Esophagus mucosa (tissue), 1 donor: ENCODE data around the gene CCR5AS. TPM values are rescaled to one million over a fixed set of nuclear protein-coding genes. Genes with fewer than 3 reads are reported as not detected.

Experiments
- total RNA-seq: library from RNA; stranded (reverse); gene quantifications from one replicate; pipeline ENCODE4 v1.2.4, GENCODE V29; 2023
- donor health status: DM: yes; HTN: yes; CAD: no.

CCR5AS gene

Other genes with a start within 250 kb of the CCR5AS start
- gene CCR1, start 198.8 kb downstream of the CCR5AS start, total RNA-seq, result 0.52 TPM
- not detected for gene CCR3, start 164.6 kb downstream of the CCR5AS start, total RNA-seq
- gene CCR2, start 53.0 kb downstream of the CCR5AS start, total RNA-seq, result 0.48 TPM
- 0.28 TPM for gene CCR5, start 36.1 kb downstream of the CCR5AS start, total RNA-seq
- 0.24 TPM for gene CCRL2, start 193 bp upstream of the CCR5AS start, total RNA-seq
- gene LTF, start 57.8 kb upstream of the CCR5AS start, total RNA-seq, result 108 TPM
- gene RTP3, start 90.9 kb upstream of the CCR5AS start, total RNA-seq, result not detected
- gene LRRC2, start 159.2 kb upstream of the CCR5AS start, total RNA-seq, result 0.28 TPM
- gene FAM240A, start 205.5 kb upstream of the CCR5AS start, total RNA-seq, result not detected